ENCODE data around the gene GFI1. TPM values are rescaled to one million over a fixed set of nuclear protein-coding genes. Genes with fewer than 3 reads are reported as not detected.

The GFI1 gene
- total and polyA plus RNA-seq, 2 of the 13 experiments (the other 11 are each of a cell fraction or from before 2014, with no cell fraction given) = 10.3 to 10.5 TPM

Other genes starting within 250 kb of the GFI1 start
- 18.4 and 27.8 TPM in 2 replicates for gene GLMN, start 187.9 kb downstream of the GFI1 start, total RNA-seq (2016; rRNA removed; fragmentation: Illumina TruSeq; extraction: Trizol)
- gene GLMN, start 187.9 kb downstream of the GFI1 start, polyA plus RNA-seq (2011; rRNA removed) = 5.2 and 5.9 TPM in 2 replicates
- 34.8 and 50.7 TPM in 2 replicates for gene RPAP2, start 187.9 kb downstream of the GFI1 start, total RNA-seq (2016; rRNA removed; fragmentation: Illumina TruSeq; extraction: Trizol)
- 6.7 and 10.0 TPM in 2 replicates for gene RPAP2, start 187.9 kb downstream of the GFI1 start, polyA plus RNA-seq (2011; rRNA removed)

All from HepG2 (cell line).